ENCODE results near the gene ISM2. TPM values are rescaled to one million over a fixed set of nuclear protein-coding genes. Genes with fewer than 3 reads are reported as not detected.

ISM2 gene
- total and polyA plus RNA-seq, 9 of the 15 experiments (the other 6 are each of a cell fraction or from before 2014, with no cell fraction given), result 0.08 to 0.11 TPM; not detected in 7

GRCh38 chr14:77457522-77458248 is 40.9 kb downstream of the ISM2 start, which contains the start of the genes AHSA1 and VIPAS39 (continued):
- TF ChIP-seq TBL1XR1 (IDR thresholded peaks at IDR 0.05; ENCODE audit: low read length in 2 of 2) (peak in 1 of 2 experiments; percentile 20; a peak in 1 of 4 replicates), NFATC3 (IDR thresholded peaks at IDR 0.05) (no peak), KDM2B (CRISPR knock-in tag; IDR thresholded peaks at IDR 0.05) (no peak), KLF6 (CRISPR knock-in tag; IDR thresholded peaks at IDR 0.05; ENCODE audit: borderline replicate concordance) (no peak), ZBTB17 (CRISPR knock-in tag; IDR thresholded peaks at IDR 0.05) (no peak), MCM5 (IDR thresholded peaks at IDR 0.05; ENCODE audit: low read depth) (no peak), CUX1 (CRISPR knock-in tag; IDR thresholded peaks at IDR 0.05) (no peak), PURB (CRISPR knock-in tag; IDR thresholded peaks at IDR 0.05; ENCODE audit: low read depth) (no peak), ZNF175 (CRISPR knock-in tag; IDR thresholded peaks at IDR 0.05; ENCODE audit: low read depth) (peak; percentile 74; the same call in 1 of the 2 replicates), ZNF699 (CRISPR knock-in tag; IDR thresholded peaks at IDR 0.05; ENCODE audit: insufficient replicate concordance) (no peak), XRCC4 (IDR thresholded peaks at IDR 0.05; ENCODE audit: extremely low read depth, insufficient read depth, insufficient read length) (no peak), SMC3 (conservative IDR thresholded peaks at IDR 0.05; ENCODE audit: insufficient read depth, low read depth, low read length) (no peak), RAD21 (CRISPR knock-in tag; conservative IDR thresholded peaks at IDR 0.05 in 1 of 2, IDR thresholded peaks at IDR 0.05 in 1 of 2) (no peak), BDP1 (IDR thresholded peaks at IDR 0.05; ENCODE audit: insufficient read depth, insufficient read length) (no peak), NCOA1 (IDR thresholded peaks at IDR 0.05; ENCODE audit: low read depth) (peak; percentile 95)
- TF ChIP-seq, protein P1, sequence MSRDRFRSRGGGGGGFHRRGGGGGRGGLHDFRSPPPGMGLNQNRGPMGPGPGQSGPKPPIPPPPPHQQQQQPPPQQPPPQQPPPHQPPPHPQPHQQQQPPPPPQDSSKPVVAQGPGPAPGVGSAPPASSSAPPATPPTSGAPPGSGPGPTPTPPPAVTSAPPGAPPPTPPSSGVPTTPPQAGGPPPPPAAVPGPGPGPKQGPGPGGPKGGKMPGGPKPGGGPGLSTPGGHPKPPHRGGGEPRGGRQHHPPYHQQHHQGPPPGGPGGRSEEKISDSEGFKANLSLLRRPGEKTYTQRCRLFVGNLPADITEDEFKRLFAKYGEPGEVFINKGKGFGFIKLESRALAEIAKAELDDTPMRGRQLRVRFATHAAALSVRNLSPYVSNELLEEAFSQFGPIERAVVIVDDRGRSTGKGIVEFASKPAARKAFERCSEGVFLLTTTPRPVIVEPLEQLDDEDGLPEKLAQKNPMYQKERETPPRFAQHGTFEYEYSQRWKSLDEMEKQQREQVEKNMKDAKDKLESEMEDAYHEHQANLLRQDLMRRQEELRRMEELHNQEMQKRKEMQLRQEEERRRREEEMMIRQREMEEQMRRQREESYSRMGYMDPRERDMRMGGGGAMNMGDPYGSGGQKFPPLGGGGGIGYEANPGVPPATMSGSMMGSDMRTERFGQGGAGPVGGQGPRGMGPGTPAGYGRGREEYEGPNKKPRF (IDR thresholded peaks at IDR 0.05; ENCODE audit: low read depth, low read length), result no peak
- TF ChIP-seq, protein P2, sequence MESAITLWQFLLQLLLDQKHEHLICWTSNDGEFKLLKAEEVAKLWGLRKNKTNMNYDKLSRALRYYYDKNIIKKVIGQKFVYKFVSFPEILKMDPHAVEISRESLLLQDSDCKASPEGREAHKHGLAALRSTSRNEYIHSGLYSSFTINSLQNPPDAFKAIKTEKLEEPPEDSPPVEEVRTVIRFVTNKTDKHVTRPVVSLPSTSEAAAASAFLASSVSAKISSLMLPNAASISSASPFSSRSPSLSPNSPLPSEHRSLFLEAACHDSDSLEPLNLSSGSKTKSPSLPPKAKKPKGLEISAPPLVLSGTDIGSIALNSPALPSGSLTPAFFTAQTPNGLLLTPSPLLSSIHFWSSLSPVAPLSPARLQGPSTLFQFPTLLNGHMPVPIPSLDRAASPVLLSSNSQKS (CRISPR knock-in tag; IDR thresholded peaks at IDR 0.05), result no peak
- TF ChIP-seq, protein P3, sequence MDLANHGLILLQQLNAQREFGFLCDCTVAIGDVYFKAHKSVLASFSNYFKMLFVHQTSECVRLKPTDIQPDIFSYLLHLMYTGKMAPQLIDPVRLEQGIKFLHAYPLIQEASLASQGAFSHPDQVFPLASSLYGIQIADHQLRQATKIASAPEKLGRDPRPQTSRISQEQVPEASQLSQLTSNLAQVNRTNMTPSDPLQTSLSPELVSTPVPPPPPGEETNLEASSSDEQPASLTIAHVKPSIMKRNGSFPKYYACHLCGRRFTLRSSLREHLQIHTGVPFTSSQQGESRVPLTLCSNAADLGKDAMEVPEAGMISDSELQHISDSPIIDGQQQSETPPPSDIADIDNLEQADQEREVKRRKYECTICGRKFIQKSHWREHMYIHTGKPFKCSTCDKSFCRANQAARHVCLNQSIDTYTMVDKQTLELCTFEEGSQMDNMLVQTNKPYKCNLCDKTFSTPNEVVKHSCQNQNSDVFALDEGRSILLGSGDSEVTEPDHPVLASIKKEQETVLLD (IDR thresholded peaks at IDR 0.05), result no peak
